ENCODE data around the gene TRANK1. TPM values are rescaled to one million over a fixed set of nuclear protein-coding genes. Genes with fewer than 3 reads are reported as not detected.
A peak's percentile ranks its signal among the peaks of the same experiment; 100 is the strongest.

Gene TRANK1
- polyA plus RNA-seq, 1 experiment = 22.4 TPM

- peak overlapping the region; percentile 82 for H3K27ac ChIP-seq (ENCODE audit: low read depth, low read length)
- peak; percentile 81 for DNase-seq (ENCODE audit: low read depth, low spot score)
- POLR2A ChIA-PET = interaction anchor here (1.1 kb wide), 1 partner anchor 33 kb away, joined by 3 read pairs; the partner anchor contains the start of gene TRANK1
- H3K27me3 ChIP-seq (ENCODE audit: control insufficient read depth, insufficient read depth, low read length) = no peaks in the 10 kb centered on the region
- peak overlapping the region; percentile 41 for H3K4me3 ChIP-seq (ENCODE audit: low read depth, low read length)
- no peaks in the 10 kb centered on the region for H3K9me3 ChIP-seq (ENCODE audit: control insufficient read depth, insufficient read depth, low read length)
- no peak for TF ChIP-seq CTCF (IDR thresholded peaks at IDR 0.05; ENCODE audit: low read depth, low read length)
- CTCF ChIA-PET = interaction anchor here (1.0 to 2.3 kb wide), 2 partner anchors 46 to 58 kb away, joined by 3 to 15 read pairs; no protein-coding TSS in a partner anchor
Observed at GRCh38 chr3:36911990-36912804, 32.7 kb downstream of the TRANK1 start.

- Histone ChIP-seq H3K4me3 (ENCODE audit: low read depth, low read length) (no peak overlapping the region), H3K9me3 (ENCODE audit: control insufficient read depth, insufficient read depth, low read length) (no peaks in the 10 kb centered on the region), H3K27me3 (ENCODE audit: control insufficient read depth, insufficient read depth, low read length) (no peaks in the 10 kb centered on the region), H3K27ac (ENCODE audit: low read depth, low read length) (no peak overlapping the region)
- no peak for DNase-seq (ENCODE audit: low read depth, low spot score)
- ChIA-PET CTCF (interaction anchor here (0.5 to 1.2 kb wide), 4 partner anchors 13 to 182 kb away, joined by 3 to 13 read pairs (median 4); partner anchors contain the start of gene EPM2AIP1), POLR2A (no interaction called here)
- no peak for TF ChIP-seq CTCF (IDR thresholded peaks at IDR 0.05; ENCODE audit: low read depth, low read length)
Observed at GRCh38 chr3:36909666-36910065, 35.2 kb downstream of the TRANK1 start.

- Histone ChIP-seq H3K27ac (ENCODE audit: low read depth, low read length) (no peak overlapping the region), H3K27me3 (ENCODE audit: control insufficient read depth, insufficient read depth, low read length) (no peaks in the 10 kb centered on the region), H3K9me3 (ENCODE audit: control insufficient read depth, insufficient read depth, low read length) (no peaks in the 10 kb centered on the region), H3K4me3 (ENCODE audit: low read depth, low read length) (no peak overlapping the region)
- ChIA-PET POLR2A (no interaction called here), CTCF (interaction anchor here (0.5 to 1.2 kb wide), 3 partner anchors 14 to 83 kb away, joined by 3 to 5 read pairs (median 3); partner anchors contain the start of gene EPM2AIP1)
- TF ChIP-seq CTCF (IDR thresholded peaks at IDR 0.05; ENCODE audit: low read depth, low read length) = no peak
- no peak for DNase-seq (ENCODE audit: low read depth, low spot score)
Observed at GRCh38 chr3:36909181-36909580, 35.7 kb downstream of the TRANK1 start.

GRCh38 chr3:36908647-36909180, 36.1 kb downstream of the TRANK1 start:
- ChIA-PET POLR2A (interaction anchor here (0.6 kb wide), 1 partner anchor 78 kb away, joined by 7 read pairs; no protein-coding TSS in a partner anchor), CTCF (interaction anchor here (1.9 kb wide), 1 partner anchor 50 kb away, joined by 12 read pairs; no protein-coding TSS in a partner anchor)
- no peak for TF ChIP-seq CTCF (IDR thresholded peaks at IDR 0.05; ENCODE audit: low read depth, low read length)
- no peak for DNase-seq (ENCODE audit: low read depth, low spot score)
- peak overlapping the region; percentile 71 for H3K27ac ChIP-seq (ENCODE audit: low read depth, low read length)
- no peaks in the 10 kb centered on the region for H3K27me3 ChIP-seq (ENCODE audit: control insufficient read depth, insufficient read depth, low read length)
- peak overlapping the region; percentile 58 for H3K4me3 ChIP-seq (ENCODE audit: low read depth, low read length)
- H3K9me3 ChIP-seq (ENCODE audit: control insufficient read depth, insufficient read depth, low read length) = no peaks in the 10 kb centered on the region

Data from AG04450 (cell line).